ENCODE measurements around the gene TMEM38B.

Gene TMEM38B

GRCh38 chr9:105694190-105694847 is at the start of gene TMEM38B:
TMEM38B (plus strand) TSS chr9:105694541; CDS start chr9:105694661, 120 bp downstream.
- peak; percentile 61 to 72 (median 67) for DNase-seq (ENCODE audit: low read depth in 3 of 3)

GRCh38 chr9:105646879-105647594 is 47.3 kb upstream of the TMEM38B start:
- DNase-seq (ENCODE audit: low read depth in 3 of 3): no peak

GRCh38 chr9:105647595-105648349 is 46.6 kb upstream of the TMEM38B start:
- no peak for DNase-seq (ENCODE audit: low read depth in 3 of 3)

GRCh38 chr9:105651806-105652205 is 42.5 kb upstream of the TMEM38B start:
- no peak for DNase-seq (ENCODE audit: low read depth in 3 of 3)

GRCh38 chr9:105656131-105656921 is 38.0 kb upstream of the TMEM38B start:
- no peak for DNase-seq (ENCODE audit: low read depth in 3 of 3)

GRCh38 chr9:105658351-105658750 is 36.0 kb upstream of the TMEM38B start:
- no peak for DNase-seq (ENCODE audit: low read depth in 3 of 3)

- no peak for DNase-seq (ENCODE audit: low read depth in 3 of 3)
Observed at GRCh38 chr9:105661011-105661410, 33.3 kb upstream of the TMEM38B start.

- no peak for DNase-seq (ENCODE audit: low read depth in 3 of 3)
Observed at GRCh38 chr9:105662184-105663104, 31.9 kb upstream of the TMEM38B start, which contains the start of gene TAL2. TAL2 (plus strand) TSS chr9:105662457; CDS start chr9:105662497, 40 bp downstream.

- no peak for DNase-seq (ENCODE audit: low read depth in 3 of 3)
Observed at GRCh38 chr9:105663914-105664313, 30.4 kb upstream of the TMEM38B start.

GRCh38 chr9:105667867-105668266 is 26.5 kb upstream of the TMEM38B start:
- no peak for DNase-seq (ENCODE audit: low read depth in 3 of 3)

- DNase-seq (ENCODE audit: low read depth in 3 of 3): no peak
Observed at GRCh38 chr9:105670315-105670714, 24.0 kb upstream of the TMEM38B start.

GRCh38 chr9:105670775-105671174 is 23.6 kb upstream of the TMEM38B start:
- DNase-seq (ENCODE audit: low read depth in 3 of 3): no peak

- DNase-seq (ENCODE audit: low read depth in 3 of 3): no peak
Observed at GRCh38 chr9:105672711-105673234, 21.6 kb upstream of the TMEM38B start.

- DNase-seq (ENCODE audit: low read depth in 3 of 3): no peak
Observed at GRCh38 chr9:105673850-105674387, 20.4 kb upstream of the TMEM38B start.

- no peak for DNase-seq (ENCODE audit: low read depth in 3 of 3)
Observed at GRCh38 chr9:105676351-105676923, 17.9 kb upstream of the TMEM38B start.

GRCh38 chr9:105678163-105678562 is 16.2 kb upstream of the TMEM38B start:
- DNase-seq (ENCODE audit: low read depth in 3 of 3): no peak

- no peak for DNase-seq (ENCODE audit: low read depth in 3 of 3)
Observed at GRCh38 chr9:105678781-105679180, 15.6 kb upstream of the TMEM38B start.

GRCh38 chr9:105679257-105680022 is 14.9 kb upstream of the TMEM38B start:
- DNase-seq (ENCODE audit: low read depth in 3 of 3): no peak

GRCh38 chr9:105681313-105681712 is 13.0 kb upstream of the TMEM38B start:
- no peak for DNase-seq (ENCODE audit: low read depth in 3 of 3)
